Endothelial cell of umbilical vein (primary cell): ENCODE data around the gene CALCOCO2. TPM values are rescaled to one million over a fixed set of nuclear protein-coding genes. Genes with fewer than 3 reads are reported as not detected.
"Not testable (repeated sequence)": the region's sequence is repeated elsewhere in the genome, so short reads cannot be mapped to it uniquely, and the experiment has no call there.

Source experiments
- BruUV-seq: library from RNA; stranded (reverse); fragments of 400-500 nt; replicated peaks from 2 replicates; lab custom pipeline; 2021; lab: Mats Ljungman, UMichigan
- CTCF ChIA-PET: fragments of 300-600, 350-600 bp; sonication (Branson Sonifier 250); formaldehyde crosslinking; loops from one replicate; lab custom pipeline; 2021; ENCODE audit warnings: antibody characterized with exemption, inconsistent platforms; lab: Charles Lee
- POLR2A ChIA-PET: fragments of 300-600, 350-600 bp; sonication (Branson Sonifier 250); formaldehyde crosslinking; loops from one replicate; lab custom pipeline; 2021; ENCODE audit warnings: antibody characterized with exemption, inconsistent platforms; lab: Charles Lee
- DNase-seq: peaks from one replicate; pipeline ENCODE4 v3.0.0-alpha.2; 2011; ENCODE audit warnings: low read depth, low spot score
- FAIRE-seq: peaks from 2 replicates; lab custom pipeline; 2011; peaks lifted over from hg19 to GRCh38; lab: Jason Lieb, UNC
- H2AFZ ChIP-seq: 2 replicates; pipeline ENCODE4 v1.6.0; 2012; ENCODE audit warnings: low read depth, low read length, control low read depth, inconsistent platforms
- H3K27ac ChIP-seq: 2 replicates; pipeline ENCODE4 v1.5.1; 2011; ENCODE audit warnings: low read depth, mild to moderate bottlenecking, control low read depth, low read length, moderate library complexity; ENCODE audit not compliant: insufficient read depth
- H3K27me3 ChIP-seq, 2 experiments: 2 replicates each; pipeline versions ENCODE4 v1.6.0 to v1.6.1; 2011; ENCODE audit warnings: low read length in 2 of 2, mixed read lengths in 1 of 2; ENCODE audit not compliant: control insufficient read depth in 2 of 2, insufficient read depth in 2 of 2
- H3K36me3 ChIP-seq, 2 experiments: 2 replicates in 1 of 2; 3 replicates in 1 of 2; pipeline ENCODE4 v1.5.1; 2011; ENCODE audit warnings: low read length in 2 of 2, mild to moderate bottlenecking in 1 of 2, moderate library complexity in 1 of 2; ENCODE audit not compliant: control insufficient read depth in 2 of 2, insufficient read depth in 2 of 2; ENCODE audit errors: extremely low read depth in 1 of 2
- H3K4me1 ChIP-seq: 3 replicates; pipeline ENCODE4 v1.5.1; 2011; ENCODE audit warnings: mild to moderate bottlenecking, low read length; ENCODE audit not compliant: control insufficient read depth, insufficient read depth; ENCODE audit errors: extremely low read depth
- H3K4me2 ChIP-seq: 2 replicates; pipeline ENCODE4 v1.6.1; 2011; ENCODE audit warnings: low read length, control low read depth, mixed read lengths; ENCODE audit not compliant: insufficient read depth
- H3K4me3 ChIP-seq, 3 experiments: fragments of 200-600 bp in 1 of 3; sonication (generic), shearing (Covaris generic) in 1 of 3; replicated peaks in 1 of 3; 2 replicates each; pipeline ENCODE4 v1.5.1; 2011 to 2016; ENCODE audit warnings: control low read depth in 3 of 3, low read length in 3 of 3, mild to moderate bottlenecking in 2 of 3, inconsistent platforms in 1 of 3, low read depth in 1 of 3, moderate library complexity in 1 of 3; ENCODE audit not compliant: insufficient read depth in 1 of 3
- H3K79me2 ChIP-seq: 2 replicates; pipeline ENCODE4 v1.6.0; 2012; ENCODE audit warnings: low read length, inconsistent platforms; ENCODE audit not compliant: control insufficient read depth, insufficient read depth
- H3K9ac ChIP-seq: replicated peaks from 2 replicates; pipeline ENCODE3; 2011; ENCODE audit warnings: low read length, control low read depth; ENCODE audit not compliant: insufficient read depth; ENCODE audit errors: extremely low read depth
- H3K9me1 ChIP-seq: replicated peaks from 3 replicates; pipeline ENCODE4 v1.6.0; 2011; ENCODE audit warnings: mild to moderate bottlenecking, low read length; ENCODE audit not compliant: control insufficient read depth, insufficient read depth; ENCODE audit errors: extremely low read depth
- H3K9me3 ChIP-seq: replicated peaks from 2 replicates; pipeline ENCODE4 v1.5.1; 2012; ENCODE audit warnings: low read length, inconsistent platforms; ENCODE audit not compliant: control insufficient read depth, insufficient read depth
- H4K20me1 ChIP-seq: replicated peaks from 2 replicates; pipeline ENCODE3; 2011; ENCODE audit warnings: mild to moderate bottlenecking, low read length; ENCODE audit not compliant: control insufficient read depth, insufficient read depth; ENCODE audit errors: extremely low read depth
- FOS ChIP-seq: IDR thresholded peaks from 2 replicates; pipeline ENCODE4 v1.6.1; 2011; ENCODE audit warnings: mild to moderate bottlenecking, low read length, moderate library complexity, borderline replicate concordance; ENCODE audit not compliant: insufficient read depth
- GATA2 ChIP-seq: IDR thresholded peaks from 2 replicates; pipeline ENCODE4 v1.7.0; 2011; ENCODE audit warnings: low read depth, mild to moderate bottlenecking, moderate library complexity, mixed read lengths, low read length; ENCODE audit not compliant: insufficient read length, insufficient read depth
- JUN ChIP-seq: IDR thresholded peaks from 2 replicates; pipeline ENCODE4 v1.6.1; 2011; ENCODE audit warnings: borderline replicate concordance, low read depth; ENCODE audit not compliant: insufficient read length, insufficient read depth
- MYC ChIP-seq: IDR thresholded peaks from one replicate; pipeline ENCODE4 v1.6.1; 2011; ENCODE audit warnings: mild to moderate bottlenecking, low read depth, low read length
- POLR2A ChIP-seq: IDR thresholded peaks from 2 replicates; pipeline ENCODE4 v1.6.1; 2012; ENCODE audit warnings: low read depth, mild to moderate bottlenecking, control low read depth, low read length
- POLR2AphosphoS5 ChIP-seq: IDR thresholded peaks from 2 replicates; pipeline ENCODE4 v1.6.1; 2012; ENCODE audit warnings: low read depth, mild to moderate bottlenecking, control low read depth, low read length, moderate library complexity; ENCODE audit not compliant: insufficient read depth
- dilution Hi-C: fragments of 300-500 bp; cut with MboI; formaldehyde crosslinking; loops from one replicate; pipeline ENCODE4 v1.15.0; 2019; ENCODE audit warnings: low sequenced_read_pairs; ENCODE audit not compliant: extremely low pct_ligation_motif_present
- intact Hi-C: fragments of 100-400 bp; cut with micrococcal nuclease; formaldehyde crosslinking; loops from one replicate; pipeline ENCODE4 v1.10.0; 2022
- polyA plus RNA-seq, 4 experiments: library from polyadenylated mRNA; depleted of rRNA in 3 of 4; stranded (reverse) in 3 of 4; unstranded in 1 of 4; fragments of >200 nt; gene quantifications; 2 replicates each; pipeline versions ENCODE4 v1.2.1 to v1.2.3, GENCODE V29; 2011 to 2012; ENCODE audit warnings: missing spikeins in 1 of 4
- total RNA-seq: library from RNA; stranded (reverse); gene quantifications from 2 replicates; pipeline ENCODE4 v1.2.3, GENCODE V29; 2021
- TF ChIP-seq, protein P1 (sequence below): IDR thresholded peaks from 2 replicates; pipeline ENCODE4 v1.6.1; 2011; ENCODE audit not compliant: insufficient read depth, insufficient read length
- TF ChIP-seq, protein P2 (sequence below), 2 donors: IDR thresholded peaks; 1 replicate in 1 of 2; 2 replicates in 1 of 2; pipeline ENCODE4 v1.5.1; 2011; ENCODE audit warnings: low read length in 2 of 2, mild to moderate bottlenecking in 2 of 2, moderate library complexity in 2 of 2, control low read depth in 1 of 2, inconsistent platforms in 1 of 2, low read depth in 1 of 2; ENCODE audit not compliant: insufficient read depth in 1 of 2; ENCODE audit errors: extremely low read depth in 1 of 2

Gene CALCOCO2
- total and polyA plus RNA-seq, 2 donors (not counting 3 experiments of a cell fraction or from before 2014, with no cell fraction given): 20.6 to 64.9 TPM

DNA sequence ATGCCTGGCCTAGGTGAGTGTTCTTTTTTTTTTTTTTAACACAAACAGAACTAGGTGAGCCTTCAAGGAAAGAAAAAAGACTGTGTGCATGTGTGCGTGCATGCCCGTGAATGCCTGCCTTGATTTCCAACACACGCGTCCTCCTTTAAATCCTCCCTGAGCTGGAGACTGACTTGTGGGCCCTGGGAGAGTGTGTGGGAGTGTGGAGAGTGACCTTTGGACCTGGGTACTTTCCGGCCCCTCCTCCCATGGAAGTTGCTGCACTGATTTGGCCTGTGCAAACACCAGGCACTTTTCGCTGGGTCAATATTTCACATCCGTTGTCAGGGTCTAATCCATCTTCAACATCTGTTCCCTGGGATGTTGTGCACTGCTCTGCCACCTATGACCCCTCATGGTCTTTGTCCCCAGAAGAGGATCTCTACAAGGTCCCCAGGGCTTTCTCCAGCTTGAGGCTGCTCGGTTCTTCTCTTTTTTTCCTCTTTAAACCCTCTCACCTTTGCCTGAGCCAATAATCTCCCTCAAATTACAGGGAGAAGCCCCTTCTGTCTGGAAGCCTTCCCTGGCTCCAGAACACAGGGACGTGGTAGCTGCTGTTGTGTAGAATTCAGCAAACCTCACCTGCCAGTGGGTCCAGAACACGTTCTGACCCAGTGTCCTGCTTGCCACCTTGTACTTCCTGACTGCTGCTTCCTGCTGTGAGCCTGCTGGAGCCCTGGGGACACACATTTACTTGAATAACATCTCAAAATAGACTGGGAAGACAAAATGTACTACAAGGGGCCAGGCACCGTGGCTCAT is 40.9 kb downstream of the CALCOCO2 start:
- CTCF ChIA-PET: interaction anchor here (0.7 to 20.8 kb wide), 5 partner anchors 7 to 193 kb away, joined by 3 to 1186 read pairs (median 11); partner anchors contain the start of gene TTLL6
- DNase-seq (peak; percentile 60), FAIRE-seq (peak; percentile 62)
- peak overlapping the region; percentile 23 for H2AFZ ChIP-seq
- no peaks in the 10 kb centered on the region for H3K79me2 ChIP-seq
- intact Hi-C loops: no loop called here
- no peak overlapping the region for H3K4me2 ChIP-seq
- dilution Hi-C loops: no loop called here
- TF ChIP-seq, protein P1, sequence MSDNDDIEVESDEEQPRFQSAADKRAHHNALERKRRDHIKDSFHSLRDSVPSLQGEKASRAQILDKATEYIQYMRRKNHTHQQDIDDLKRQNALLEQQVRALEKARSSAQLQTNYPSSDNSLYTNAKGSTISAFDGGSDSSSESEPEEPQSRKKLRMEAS: no peak
- TF ChIP-seq, protein P2, sequence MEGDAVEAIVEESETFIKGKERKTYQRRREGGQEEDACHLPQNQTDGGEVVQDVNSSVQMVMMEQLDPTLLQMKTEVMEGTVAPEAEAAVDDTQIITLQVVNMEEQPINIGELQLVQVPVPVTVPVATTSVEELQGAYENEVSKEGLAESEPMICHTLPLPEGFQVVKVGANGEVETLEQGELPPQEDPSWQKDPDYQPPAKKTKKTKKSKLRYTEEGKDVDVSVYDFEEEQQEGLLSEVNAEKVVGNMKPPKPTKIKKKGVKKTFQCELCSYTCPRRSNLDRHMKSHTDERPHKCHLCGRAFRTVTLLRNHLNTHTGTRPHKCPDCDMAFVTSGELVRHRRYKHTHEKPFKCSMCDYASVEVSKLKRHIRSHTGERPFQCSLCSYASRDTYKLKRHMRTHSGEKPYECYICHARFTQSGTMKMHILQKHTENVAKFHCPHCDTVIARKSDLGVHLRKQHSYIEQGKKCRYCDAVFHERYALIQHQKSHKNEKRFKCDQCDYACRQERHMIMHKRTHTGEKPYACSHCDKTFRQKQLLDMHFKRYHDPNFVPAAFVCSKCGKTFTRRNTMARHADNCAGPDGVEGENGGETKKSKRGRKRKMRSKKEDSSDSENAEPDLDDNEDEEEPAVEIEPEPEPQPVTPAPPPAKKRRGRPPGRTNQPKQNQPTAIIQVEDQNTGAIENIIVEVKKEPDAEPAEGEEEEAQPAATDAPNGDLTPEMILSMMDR (IDR thresholded peaks at IDR 0.05; ENCODE audit: extremely low read depth in 1 of 2, insufficient read depth in 1 of 2, low read depth in 1 of 2, low read length in 2 of 2): no peak
- no peak for TF ChIP-seq FOS
- TF ChIP-seq GATA2: no peak
- TF ChIP-seq POLR2AphosphoS5: no peak
- no peak for TF ChIP-seq POLR2A
- no peak for TF ChIP-seq MYC
- no peak for TF ChIP-seq JUN
- peaks cover 18% of the 10 kb centered on the region for H3K4me1 ChIP-seq
- no peak overlapping the region for H3K4me3 ChIP-seq
- H3K27me3 ChIP-seq: no peaks in the 10 kb centered on the region
- POLR2A ChIA-PET: no interaction called here
- no peaks in the 10 kb centered on the region for H3K36me3 ChIP-seq
- BruUV-seq: no TSS peak
- no peaks in the 10 kb centered on the region for H4K20me1 ChIP-seq
- H3K9ac ChIP-seq: no peak overlapping the region
- H3K9me3 ChIP-seq: no peaks in the 10 kb centered on the region
- no peaks in the 10 kb centered on the region for H3K9me1 ChIP-seq
- H3K27ac ChIP-seq: no peak overlapping the region

DNA sequence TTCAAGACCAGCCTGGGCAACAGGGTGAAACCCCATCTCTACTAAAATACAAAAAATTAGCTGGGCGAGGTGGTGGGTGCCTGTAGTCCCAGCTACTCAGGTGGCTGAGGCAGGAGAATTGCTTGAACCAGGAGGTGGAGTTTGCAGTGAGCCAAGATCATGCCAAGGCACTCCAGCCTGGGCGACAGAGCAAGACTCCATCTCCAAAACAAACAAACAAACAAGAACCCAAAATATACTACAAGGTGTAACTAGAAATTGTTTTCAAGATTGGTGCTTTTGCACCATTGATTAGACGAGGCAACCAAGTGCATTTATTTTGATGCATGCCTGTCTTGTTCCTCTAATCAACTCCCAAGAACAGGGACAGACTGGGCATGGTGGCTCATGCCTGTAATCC is 41.6 kb downstream of the CALCOCO2 start:
- H4K20me1 ChIP-seq, H3K79me2 ChIP-seq, H3K27me3 ChIP-seq, H3K36me3 ChIP-seq, H3K4me3 ChIP-seq, dilution Hi-C loops, H3K9me1 ChIP-seq, H3K27ac ChIP-seq, POLR2A ChIA-PET, H3K4me2 ChIP-seq, H2AFZ ChIP-seq, DNase-seq, FAIRE-seq, intact Hi-C loops, H3K9me3 ChIP-seq, BruUV-seq, H3K9ac ChIP-seq: not testable (repeated sequence)
- CTCF ChIA-PET: interaction anchor here (0.7 to 20.8 kb wide), 6 partner anchors 12 to 236 kb away, joined by 3 to 1186 read pairs (median 5); partner anchors contain the start of gene TTLL6
- H3K4me1 ChIP-seq: peaks cover 18% of the 10 kb centered on the region
